Activated gamma-delta T cell treated with anti-CD3 and anti-CD28 coated beads, Interleukin-2, amount 50 U/mL, for 16 hours (primary cell): ENCODE data around the gene GSN.

ENCODE experiments used
- DNase-seq: peaks from one replicate; pipeline ENCODE4 v3.0.0-alpha.2; 2020; ENCODE audit warnings: low read depth

GSN gene

DNA sequence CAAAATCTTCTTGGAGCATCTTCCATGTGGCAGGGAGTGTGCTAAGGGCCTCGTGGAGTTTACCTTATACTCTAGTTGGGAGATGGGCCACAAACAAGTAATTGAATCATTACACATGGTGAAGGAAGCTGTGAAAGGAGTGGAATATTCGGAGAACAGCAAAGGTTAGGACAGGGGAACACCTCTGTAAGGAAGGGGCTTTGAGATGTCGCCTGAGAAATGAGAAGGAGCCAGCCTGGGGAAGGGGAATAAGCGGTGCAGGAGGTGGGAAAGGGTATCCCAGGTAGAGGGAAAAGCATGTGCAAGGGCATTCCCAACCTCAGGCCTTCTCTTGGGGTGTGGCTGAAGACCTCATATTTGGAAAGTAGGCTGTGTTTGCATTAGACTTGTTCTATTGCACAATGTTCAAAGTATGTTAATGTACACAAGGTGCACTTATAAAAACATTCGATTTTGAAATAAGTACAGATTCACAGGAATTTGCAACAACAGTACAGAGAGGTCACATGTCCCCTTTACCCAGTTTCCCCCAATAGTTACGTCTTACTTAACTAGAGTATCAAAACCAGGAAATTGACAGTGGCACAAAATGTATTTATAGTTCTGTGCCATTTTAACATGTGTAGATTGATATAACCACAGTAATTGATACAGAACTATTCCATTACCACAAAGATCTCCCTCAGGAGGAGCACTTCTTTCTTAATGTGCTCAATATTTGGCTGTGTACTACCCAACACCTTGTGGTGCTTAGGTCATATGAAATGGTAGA lies 104.5 kb downstream of the GSN start:
- DNase-seq: no peak

DNA sequence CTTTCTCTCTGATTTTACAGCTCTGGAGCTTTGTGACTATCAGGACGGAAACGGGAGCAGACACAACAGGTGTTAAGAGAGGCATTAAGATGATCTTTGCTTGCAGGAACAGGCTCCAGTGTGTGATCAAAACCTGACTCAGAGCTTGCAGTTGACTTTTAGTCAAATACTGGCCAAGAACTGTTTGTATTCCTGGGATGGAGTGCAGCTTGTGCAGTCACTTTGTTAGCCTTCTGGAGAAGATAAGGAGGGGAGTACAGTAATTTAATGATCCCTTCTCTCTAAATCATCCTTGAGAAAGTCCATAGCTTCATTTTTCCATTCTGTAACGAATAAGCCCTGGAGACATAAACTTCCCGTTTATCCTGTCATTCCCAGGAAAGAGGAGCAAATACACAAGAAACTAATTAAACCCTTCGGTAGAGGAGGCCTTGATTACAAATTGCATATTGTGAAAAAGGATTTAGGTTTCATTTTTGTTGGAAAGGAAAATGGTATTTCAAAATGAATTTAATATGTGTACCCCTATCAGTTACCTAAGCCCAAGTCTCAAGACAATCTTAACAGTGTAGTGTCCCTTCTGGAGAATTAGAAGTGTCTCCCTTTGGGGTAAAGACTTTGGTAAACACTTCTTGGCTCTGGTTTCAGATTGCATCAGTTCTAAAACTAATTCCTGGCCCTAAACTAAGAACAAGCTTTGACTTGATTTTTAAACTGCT lies 105.2 kb downstream of the GSN start:
- DNase-seq: no peak

- no peak for DNase-seq
These were observed 108.4 kb downstream of the GSN start for GRCh38 chr9:121376214-121376830.

DNA sequence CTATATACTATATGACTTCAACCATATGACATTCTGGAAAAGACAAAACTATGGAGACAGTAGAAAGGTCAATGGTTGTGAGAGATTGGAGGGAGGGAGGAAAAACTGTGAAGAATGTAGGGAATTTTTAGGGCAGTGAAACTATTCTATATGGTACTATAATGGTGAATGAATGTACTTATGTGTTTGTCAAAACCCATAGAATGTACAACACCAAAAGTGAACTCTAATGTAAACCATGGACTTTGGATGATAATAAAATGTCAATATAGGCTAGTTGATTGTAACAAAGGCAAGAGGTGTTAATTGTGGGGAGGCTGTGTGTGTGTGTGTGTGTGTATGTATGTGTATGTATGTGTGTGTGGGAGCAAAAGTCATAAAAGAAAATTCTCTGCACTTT lies 112.9 kb downstream of the GSN start:
- DNase-seq: no peak
